Measurements from ENCODE around the gene PITPNM2. TPM values are rescaled to one million over a fixed set of nuclear protein-coding genes. Genes with fewer than 3 reads are reported as not detected.

PITPNM2 gene
- total and polyA plus RNA-seq, 3 donors from 2014 or later: 24.2 to 38.3 (median 25.3) TPM

DNA sequence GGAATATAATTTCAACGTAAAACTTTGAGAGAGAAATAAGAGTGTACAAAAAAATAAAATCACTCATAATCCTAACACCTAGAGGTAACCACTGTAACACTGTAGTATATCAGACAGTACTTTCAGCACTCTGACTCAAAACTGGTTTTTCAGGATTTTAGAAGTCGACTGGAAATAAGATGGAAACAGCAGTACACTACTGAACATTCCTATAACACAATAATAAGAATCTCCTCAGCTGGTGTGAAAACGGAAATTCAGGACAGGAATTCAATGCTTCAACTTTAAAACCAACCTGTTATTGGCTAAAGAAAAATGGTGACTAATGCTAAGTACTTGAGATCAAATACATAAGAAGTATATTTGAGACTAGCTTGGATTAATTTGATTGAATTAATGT lies 12.3 kb upstream of the PITPNM2 start:
- Histone ChIP-seq H3K36me3 (ENCODE audit: low read depth, missing control alignments) (no peaks in the 10 kb centered on the region), H3K27me3 (no peaks in the 10 kb centered on the region), H3K9me3 (no peaks in the 10 kb centered on the region), H3K4me3 (no peak overlapping the region), H3K27ac (no peak overlapping the region), H3K4me1 (no peaks in the 10 kb centered on the region)
- TF ChIP-seq POLR2A (IDR thresholded peaks at IDR 0.05): no peak
- no peak for TF ChIP-seq CTCF (IDR thresholded peaks at IDR 0.05)
- intact Hi-C loops (cut with DNase I; ENCODE audit: low total_unique reads): no loop called here
- no peak for DNase-seq
- WGBS, 2 donors: 90 to 94% methylated on average over 3 of the region's 3 CpGs

DNA sequence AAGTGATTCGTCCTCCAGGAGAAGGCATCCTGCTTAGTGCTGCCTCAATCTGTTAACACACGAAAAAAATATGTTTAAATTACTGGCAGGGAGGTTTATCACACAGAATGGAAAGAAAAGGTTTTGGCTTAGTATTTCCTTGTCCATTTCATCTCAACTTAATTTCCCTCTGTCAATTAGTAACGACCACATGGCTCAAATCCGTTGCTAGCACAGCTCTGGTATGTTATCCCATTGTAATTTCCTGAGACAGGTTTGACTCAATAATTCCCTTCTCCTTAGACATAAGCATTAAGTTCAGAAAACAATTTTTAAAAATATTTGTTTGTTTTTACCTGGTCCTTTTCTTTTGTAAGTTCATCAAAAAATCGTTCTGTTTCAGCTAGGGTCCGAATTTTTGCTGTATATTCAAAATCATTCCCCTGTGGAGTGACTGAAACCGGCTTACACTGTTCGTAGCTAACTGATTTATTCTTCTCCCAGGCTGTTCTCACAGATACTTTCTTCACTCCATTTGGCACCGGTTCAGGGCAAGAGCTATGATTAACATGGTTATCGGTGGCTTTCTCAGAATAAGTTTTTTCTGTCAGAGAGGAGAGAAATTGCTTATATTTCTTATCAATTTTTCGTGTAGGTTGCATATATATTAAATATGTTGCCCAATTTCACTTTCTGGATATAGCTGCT lies 10.1 kb upstream of the PITPNM2 start:
- Histone ChIP-seq H3K4me1 (no peaks in the 10 kb centered on the region), H3K9me3 (no peaks in the 10 kb centered on the region), H3K27ac (no peak overlapping the region), H3K27me3 (no peaks in the 10 kb centered on the region), H3K4me3 (no peak overlapping the region), H3K36me3 (ENCODE audit: low read depth, missing control alignments) (no peaks in the 10 kb centered on the region)
- WGBS, 2 donors: 59 to 69% methylated on average over 11 of the region's 11 CpGs
- intact Hi-C loops (cut with DNase I; ENCODE audit: low total_unique reads): no loop called here
- TF ChIP-seq POLR2A (IDR thresholded peaks at IDR 0.05) (no peak), CTCF (IDR thresholded peaks at IDR 0.05) (no peak)
- DNase-seq: peak; percentile 37

GRCh38 chr12:123153906-123154305 lies 3.0 kb upstream of the PITPNM2 start:
- Histone ChIP-seq H3K9me3 (no peaks in the 10 kb centered on the region), H3K27ac (no peak overlapping the region), H3K36me3 (ENCODE audit: low read depth, missing control alignments) (no peaks in the 10 kb centered on the region), H3K4me3 (no peak overlapping the region), H3K4me1 (peaks cover 9% of the 10 kb centered on the region), H3K27me3 (no peaks in the 10 kb centered on the region)
- WGBS, 2 donors: 73 to 79% methylated on average over 2 of the region's 2 CpGs
- TF ChIP-seq POLR2A (IDR thresholded peaks at IDR 0.05) (no peak), CTCF (IDR thresholded peaks at IDR 0.05) (no peak)
- intact Hi-C loops (cut with DNase I; ENCODE audit: low total_unique reads): no loop called here
- DNase-seq: no peak

DNA sequence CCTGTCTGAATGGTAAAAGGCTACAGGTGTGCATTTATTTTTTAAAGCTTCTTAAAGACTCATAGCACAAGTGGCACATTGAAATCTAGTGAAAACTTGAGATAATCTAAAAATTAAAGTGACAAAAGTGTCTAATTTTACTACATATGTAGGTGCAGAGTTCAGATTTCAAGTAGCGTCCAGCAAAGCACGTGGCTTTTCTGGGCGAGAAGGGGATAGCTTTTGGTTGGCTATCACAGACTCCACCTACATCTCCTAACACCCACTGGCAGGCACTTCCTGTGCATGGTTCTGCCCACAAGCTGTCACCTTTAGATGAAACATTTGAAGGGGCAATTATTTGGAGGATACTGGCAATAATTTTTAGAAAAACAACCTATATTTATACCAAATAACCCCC lies 1.9 kb upstream of the PITPNM2 start:
- no peak overlapping the region for H3K4me3 ChIP-seq
- no peaks in the 10 kb centered on the region for H3K9me3 ChIP-seq
- no peaks in the 10 kb centered on the region for H3K36me3 ChIP-seq (ENCODE audit: low read depth, missing control alignments)
- H3K27me3 ChIP-seq: no peaks in the 10 kb centered on the region
- no peak for DNase-seq
- TF ChIP-seq CTCF (IDR thresholded peaks at IDR 0.05) (no peak), POLR2A (IDR thresholded peaks at IDR 0.05) (no peak)
- intact Hi-C loops (cut with DNase I; ENCODE audit: low total_unique reads): no loop called here
- H3K27ac ChIP-seq: no peak overlapping the region
- 41 to 74% methylated on average over 3 of the region's 3 CpGs for WGBS, 2 donors
- peaks cover 18% of the 10 kb centered on the region for H3K4me1 ChIP-seq
